ENCODE data around the gene DPYSL5. TPM values are rescaled to one million over a fixed set of nuclear protein-coding genes. Genes with fewer than 3 reads are reported as not detected.

The DPYSL5 gene
- total RNA-seq, 1 donor from 2014 or later, result 313 TPM

GRCh38 chr2:26950246-26950645, 102.3 kb downstream of the DPYSL5 start:
- peaks cover 7% of the 10 kb centered on the region for H3K9me3 Mint-ChIP-seq (ENCODE audit: unreplicated experiment)
- H3K27ac Mint-ChIP-seq (ENCODE audit: unreplicated experiment), result no peak overlapping the region
- no peak overlapping the region for H3K4me3 Mint-ChIP-seq (ENCODE audit: unreplicated experiment)
- H3K4me1 Mint-ChIP-seq (ENCODE audit: low read depth, unreplicated experiment), result peaks cover 3% of the 10 kb centered on the region
- DNase-seq, result no peak
- H3K27me3 Mint-ChIP-seq (ENCODE audit: unreplicated experiment), result peaks cover 15% of the 10 kb centered on the region
- TF ChIP-seq CTCF (IDR thresholded peaks at IDR 0.05; ENCODE audit: partially characterized antibody, unreplicated experiment), result no peak
- H3K36me3 Mint-ChIP-seq (ENCODE audit: unreplicated experiment), result peaks cover 11% of the 10 kb centered on the region

GRCh38 chr2:26951236-26951635, 103.3 kb downstream of the DPYSL5 start:
- DNase-seq, result no peak
- H3K27ac Mint-ChIP-seq (ENCODE audit: unreplicated experiment), result no peak overlapping the region
- peaks cover 6% of the 10 kb centered on the region for H3K9me3 Mint-ChIP-seq (ENCODE audit: unreplicated experiment)
- H3K27me3 Mint-ChIP-seq (ENCODE audit: unreplicated experiment), result peaks cover 12% of the 10 kb centered on the region
- peaks cover 3% of the 10 kb centered on the region for H3K4me1 Mint-ChIP-seq (ENCODE audit: low read depth, unreplicated experiment)
- no peak overlapping the region for H3K4me3 Mint-ChIP-seq (ENCODE audit: unreplicated experiment)
- TF ChIP-seq CTCF (IDR thresholded peaks at IDR 0.05; ENCODE audit: partially characterized antibody, unreplicated experiment), result no peak
- peaks cover 9% of the 10 kb centered on the region for H3K36me3 Mint-ChIP-seq (ENCODE audit: unreplicated experiment)

GRCh38 chr2:26952374-26952773, 104.4 kb downstream of the DPYSL5 start:
- TF ChIP-seq CTCF (IDR thresholded peaks at IDR 0.05; ENCODE audit: partially characterized antibody, unreplicated experiment), result no peak
- Mint-ChIP-seq H3K36me3 (ENCODE audit: unreplicated experiment) (peaks cover 6% of the 10 kb centered on the region), H3K9me3 (ENCODE audit: unreplicated experiment) (peaks cover 5% of the 10 kb centered on the region), H3K27ac (ENCODE audit: unreplicated experiment) (no peak overlapping the region), H3K27me3 (ENCODE audit: unreplicated experiment) (peaks cover 12% of the 10 kb centered on the region), H3K4me1 (ENCODE audit: low read depth, unreplicated experiment) (peaks cover 3% of the 10 kb centered on the region), H3K4me3 (ENCODE audit: unreplicated experiment) (no peak overlapping the region)
- DNase-seq, result no peak

- Mint-ChIP-seq H3K4me3 (ENCODE audit: unreplicated experiment) (no peak overlapping the region), H3K27ac (ENCODE audit: unreplicated experiment) (no peak overlapping the region), H3K36me3 (ENCODE audit: unreplicated experiment) (peaks cover under 1% of the 10 kb centered on the region), H3K4me1 (ENCODE audit: low read depth, unreplicated experiment) (peaks cover 8% of the 10 kb centered on the region), H3K27me3 (ENCODE audit: unreplicated experiment) (peaks cover 6% of the 10 kb centered on the region), H3K9me3 (ENCODE audit: unreplicated experiment) (peaks cover under 1% of the 10 kb centered on the region)
- no peak for DNase-seq
- no peak for TF ChIP-seq CTCF (IDR thresholded peaks at IDR 0.05; ENCODE audit: partially characterized antibody, unreplicated experiment)
These were observed 106.2 kb downstream of the DPYSL5 start for GRCh38 chr2:26954135-26954534.

GRCh38 chr2:26957041-26957440, 109.1 kb downstream of the DPYSL5 start:
- H3K4me1 Mint-ChIP-seq (ENCODE audit: low read depth, unreplicated experiment), result peaks cover 8% of the 10 kb centered on the region
- no peaks in the 10 kb centered on the region for H3K36me3 Mint-ChIP-seq (ENCODE audit: unreplicated experiment)
- H3K9me3 Mint-ChIP-seq (ENCODE audit: unreplicated experiment), result no peaks in the 10 kb centered on the region
- no peak overlapping the region for H3K4me3 Mint-ChIP-seq (ENCODE audit: unreplicated experiment)
- H3K27me3 Mint-ChIP-seq (ENCODE audit: unreplicated experiment), result no peaks in the 10 kb centered on the region
- DNase-seq, result no peak
- no peak overlapping the region for H3K27ac Mint-ChIP-seq (ENCODE audit: unreplicated experiment)
- TF ChIP-seq CTCF (IDR thresholded peaks at IDR 0.05; ENCODE audit: partially characterized antibody, unreplicated experiment), result no peak
